ENCODE results near the gene SOCS2. TPM values are rescaled to one million over a fixed set of nuclear protein-coding genes. Genes with fewer than 3 reads are reported as not detected.
"Not testable (repeated sequence)": the region's sequence is repeated elsewhere in the genome, so short reads cannot be mapped to it uniquely, and the experiment has no call there.

Gene SOCS2
- total RNA-seq, 2 experiments from 2014 or later, result 40.7 to 43.3 TPM

DNA sequence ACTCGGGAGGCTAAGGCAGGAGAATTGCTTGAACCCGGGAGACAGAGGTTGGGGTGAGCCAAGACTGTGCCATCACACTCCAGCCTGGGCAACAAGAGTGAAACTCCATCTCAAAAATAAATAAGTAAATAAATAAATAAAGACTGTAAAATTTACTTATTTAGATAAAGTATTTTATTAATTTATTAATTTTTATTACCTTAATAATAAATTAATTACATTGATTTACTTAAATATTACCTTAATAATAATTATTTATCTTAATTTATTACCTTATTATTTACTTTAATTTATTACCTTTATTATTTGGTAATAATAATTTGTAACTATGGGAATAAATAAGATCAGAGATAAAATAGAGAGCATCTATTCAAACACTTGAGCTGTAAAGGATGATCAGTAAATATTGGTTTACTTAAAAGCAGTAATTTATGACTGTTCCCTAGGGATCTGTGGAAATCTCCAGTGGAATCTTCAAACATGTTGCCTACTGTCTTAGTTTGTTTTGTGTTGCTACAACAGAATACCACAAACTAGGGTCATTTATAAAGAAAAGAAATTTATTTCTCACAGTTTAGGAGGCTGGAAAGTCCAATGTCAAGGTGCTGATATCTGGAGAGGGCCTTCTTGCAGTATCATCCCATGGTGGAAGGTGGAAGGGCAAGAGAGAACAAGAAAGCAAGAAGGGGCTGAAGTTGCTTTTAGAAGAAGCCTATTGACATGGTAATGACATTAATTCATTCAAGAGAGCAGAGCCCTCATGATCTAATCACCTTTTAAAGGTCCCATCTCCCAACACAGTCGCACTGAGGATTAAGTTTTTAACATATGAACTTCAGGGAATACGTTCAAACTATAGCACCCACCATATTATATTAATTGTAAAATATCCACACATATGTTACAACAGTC is 37.1 kb downstream of the SOCS2 start:
- no peak overlapping the region for H3K27ac Mint-ChIP-seq
- POLR2A ChIA-PET, result no interaction called here

DNA sequence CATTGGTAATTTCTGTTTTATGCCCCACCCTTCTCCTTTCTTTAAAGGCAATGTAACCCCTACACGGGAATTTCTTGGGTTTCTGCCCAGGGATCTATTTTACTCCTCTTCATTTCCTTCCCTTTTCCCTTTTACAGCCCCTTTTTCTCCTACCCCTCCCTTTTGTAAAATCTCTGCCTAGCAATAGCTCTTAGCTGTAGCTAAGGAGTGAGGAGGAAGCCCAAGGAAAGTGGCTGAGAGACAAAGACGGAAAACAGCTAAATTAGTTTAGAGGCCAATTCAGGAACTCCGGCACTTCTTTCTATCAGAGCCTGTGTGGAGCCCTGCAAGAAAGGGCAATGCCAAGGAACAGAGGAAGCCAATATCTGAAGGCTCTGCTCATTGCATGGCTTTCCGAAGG is 40.3 kb downstream of the SOCS2 start:
- Mint-ChIP-seq H3K4me1 (no peaks in the 10 kb centered on the region), H3K36me3 (no peaks in the 10 kb centered on the region), H3K27ac (no peak overlapping the region), H3K9me3 (peaks cover 3% of the 10 kb centered on the region), H3K27me3 (peaks cover 11% of the 10 kb centered on the region), H3K4me3 (no peak overlapping the region)
- DNase-seq (no peak), ATAC-seq (ENCODE audit: low read depth) (no peak)
- POLR2A ChIA-PET, result no interaction called here

More for the DNA sequence above, 37.1 kb downstream of the SOCS2 start:
- Mint-ChIP-seq H3K4me1 (no peaks in the 10 kb centered on the region), H3K36me3 (no peaks in the 10 kb centered on the region), H3K4me3 (no peak overlapping the region), H3K9me3 (no peaks in the 10 kb centered on the region), H3K27me3 (peaks cover 14% of the 10 kb centered on the region)
- DNase-seq (no peak), ATAC-seq (ENCODE audit: low read depth) (no peak)

DNA sequence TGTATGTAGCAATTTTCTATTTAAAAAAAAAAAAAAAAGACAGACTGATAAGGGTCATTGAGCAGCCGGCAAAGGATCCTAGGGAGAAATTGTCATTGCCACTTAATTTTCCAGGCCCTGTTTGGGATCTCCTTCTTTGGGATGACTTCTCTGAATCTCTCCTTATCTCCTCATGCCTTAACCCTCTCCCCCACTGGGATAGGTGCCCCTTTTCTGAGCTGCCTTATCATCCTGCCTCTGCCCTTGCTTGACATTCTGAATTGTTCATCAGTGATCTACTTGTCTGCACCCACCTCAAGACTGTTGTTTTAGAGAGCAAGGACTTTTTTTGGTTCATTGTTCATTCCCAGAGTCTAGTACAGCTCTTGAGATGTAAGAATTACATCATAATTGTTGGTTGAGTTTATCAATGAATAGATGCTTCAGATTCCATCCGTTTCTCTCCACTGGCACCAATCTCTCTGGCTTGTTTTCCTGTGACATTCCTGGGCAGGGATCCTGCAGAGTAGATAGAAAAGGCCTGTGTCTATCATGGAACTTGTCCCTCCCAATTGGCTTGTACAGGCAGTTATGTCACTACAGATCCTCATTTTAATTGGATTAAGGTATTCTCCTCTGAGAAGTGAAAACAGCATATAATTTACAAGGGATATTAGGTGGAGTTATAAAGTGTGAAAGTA is 42.6 kb downstream of the SOCS2 start:
- Mint-ChIP-seq H3K9me3 (peaks cover 3% of the 10 kb centered on the region), H3K27me3 (peaks cover 11% of the 10 kb centered on the region), H3K27ac (no peak overlapping the region), H3K36me3 (no peaks in the 10 kb centered on the region), H3K4me1 (no peaks in the 10 kb centered on the region), H3K4me3 (no peak overlapping the region)
- POLR2A ChIA-PET, result no interaction called here
- ATAC-seq (ENCODE audit: low read depth) (no peak), DNase-seq (no peak)

DNA sequence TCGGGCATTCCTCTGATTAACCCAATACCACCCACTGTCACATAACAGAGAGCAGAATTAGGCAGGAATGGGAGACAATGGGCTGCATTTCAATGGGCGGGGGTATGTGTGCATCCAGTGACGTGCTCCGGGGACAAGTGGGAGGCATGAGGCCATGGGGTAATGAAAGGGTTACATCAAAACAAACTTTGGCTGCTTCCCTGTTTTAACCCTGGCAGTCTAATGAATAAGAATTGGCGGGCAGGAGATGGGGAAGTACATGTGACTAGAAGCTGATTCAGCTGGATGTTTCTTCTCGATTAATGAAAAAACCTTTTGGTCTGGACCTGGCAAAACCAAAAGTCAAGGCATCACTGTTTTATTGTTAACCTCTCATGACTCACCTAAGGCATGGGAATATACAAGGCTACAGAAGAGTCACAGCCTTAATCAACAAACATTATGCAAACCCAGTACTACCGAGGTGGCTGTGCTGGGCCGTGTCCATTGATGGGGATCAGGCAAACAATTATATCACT is 44.2 kb downstream of the SOCS2 start:
- Mint-ChIP-seq H3K27ac (no peak overlapping the region), H3K36me3 (no peaks in the 10 kb centered on the region), H3K27me3 (peaks cover 5% of the 10 kb centered on the region), H3K9me3 (peaks cover 3% of the 10 kb centered on the region), H3K4me1 (no peaks in the 10 kb centered on the region), H3K4me3 (no peak overlapping the region)
- POLR2A ChIA-PET, result no interaction called here
- no peak for DNase-seq
- no peak for ATAC-seq (ENCODE audit: low read depth)

DNA sequence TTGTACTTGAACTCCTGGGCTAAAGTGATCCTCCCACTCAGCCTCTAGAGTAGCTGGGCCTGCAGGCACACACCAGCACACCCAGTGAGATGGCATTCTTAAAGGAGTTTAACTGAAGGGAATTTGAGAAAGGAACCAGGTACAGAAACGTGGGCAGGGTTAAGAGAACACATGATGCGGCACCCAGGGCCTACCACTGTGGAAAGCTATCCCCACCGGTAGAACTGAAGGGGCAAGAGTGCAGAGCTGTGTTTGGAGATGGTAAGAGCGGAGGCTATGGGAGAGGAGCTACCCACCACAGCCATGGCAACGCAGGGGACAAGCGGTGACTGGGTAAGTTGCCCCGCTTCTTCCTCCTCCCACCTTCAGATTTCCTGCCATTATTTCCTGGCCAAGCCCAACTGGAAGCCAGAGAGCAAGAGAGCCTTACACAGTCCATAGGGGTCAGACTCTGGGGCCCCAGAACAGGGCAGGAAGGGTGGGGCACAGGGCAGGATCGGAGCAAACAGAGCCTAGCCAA is 46.5 kb downstream of the SOCS2 start:
- H3K27me3 Mint-ChIP-seq, result no peaks in the 10 kb centered on the region
- no peak overlapping the region for H3K4me3 Mint-ChIP-seq
- H3K4me1 Mint-ChIP-seq, result no peaks in the 10 kb centered on the region
- H3K36me3 Mint-ChIP-seq, result no peaks in the 10 kb centered on the region
- peaks cover 3% of the 10 kb centered on the region for H3K9me3 Mint-ChIP-seq
- no peak overlapping the region for H3K27ac Mint-ChIP-seq
- ATAC-seq (ENCODE audit: low read depth), result no peak
- DNase-seq, result no peak
- POLR2A ChIA-PET, result no interaction called here

DNA sequence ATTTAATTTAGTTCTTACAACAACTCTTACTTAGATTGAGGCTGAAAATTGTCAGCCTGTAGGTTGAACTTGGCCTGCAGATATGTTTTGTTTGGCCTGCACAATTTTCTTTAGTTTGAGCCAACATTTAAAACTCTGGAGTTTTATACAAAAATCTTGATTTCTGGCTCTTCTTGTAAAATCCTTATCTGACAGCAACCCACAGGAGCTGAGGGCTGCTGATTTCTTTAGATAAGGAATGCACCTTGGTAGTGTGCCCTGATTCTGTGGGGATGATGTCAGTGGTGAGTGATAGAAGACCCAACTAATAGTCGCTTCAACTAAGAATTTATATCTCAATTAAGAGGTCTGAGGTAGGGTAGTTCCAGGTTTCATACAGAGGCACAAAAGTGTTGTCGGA is 49.5 kb downstream of the SOCS2 start:
- ATAC-seq (ENCODE audit: low read depth), result no peak
- no peak overlapping the region for H3K4me3 Mint-ChIP-seq
- H3K27me3 Mint-ChIP-seq, result no peaks in the 10 kb centered on the region
- H3K4me1 Mint-ChIP-seq, result no peaks in the 10 kb centered on the region
- no peak overlapping the region for H3K27ac Mint-ChIP-seq
- no peak for DNase-seq
- H3K9me3 Mint-ChIP-seq, result peaks cover 3% of the 10 kb centered on the region
- POLR2A ChIA-PET, result no interaction called here
- H3K36me3 Mint-ChIP-seq, result no peaks in the 10 kb centered on the region

DNA sequence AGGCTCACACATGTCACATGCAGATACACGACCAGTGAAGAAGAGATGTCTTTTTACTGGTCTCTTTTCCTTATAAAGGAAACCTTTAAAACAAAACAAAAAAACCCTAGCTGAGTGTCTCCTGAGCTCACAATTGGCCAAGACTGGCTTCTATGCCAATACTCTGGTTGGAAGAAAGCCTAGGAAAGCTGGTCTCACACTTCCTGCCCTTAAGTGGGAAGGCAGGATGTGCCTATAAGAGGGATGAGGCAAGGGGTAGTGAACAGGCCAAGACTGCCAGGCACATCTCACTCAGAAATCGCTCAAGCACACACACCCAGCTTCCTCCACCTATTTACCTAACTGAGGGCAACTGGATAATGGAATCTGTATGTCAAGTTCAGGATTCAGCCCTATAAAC is 50.0 kb downstream of the SOCS2 start:
- H3K4me1 Mint-ChIP-seq, result no peaks in the 10 kb centered on the region
- DNase-seq, result no peak
- ATAC-seq (ENCODE audit: low read depth), result no peak
- POLR2A ChIA-PET, result no interaction called here
- H3K9me3 Mint-ChIP-seq, result peaks cover 3% of the 10 kb centered on the region
- no peaks in the 10 kb centered on the region for H3K36me3 Mint-ChIP-seq
- H3K4me3 Mint-ChIP-seq, result no peak overlapping the region
- no peaks in the 10 kb centered on the region for H3K27me3 Mint-ChIP-seq
- no peak overlapping the region for H3K27ac Mint-ChIP-seq

DNA sequence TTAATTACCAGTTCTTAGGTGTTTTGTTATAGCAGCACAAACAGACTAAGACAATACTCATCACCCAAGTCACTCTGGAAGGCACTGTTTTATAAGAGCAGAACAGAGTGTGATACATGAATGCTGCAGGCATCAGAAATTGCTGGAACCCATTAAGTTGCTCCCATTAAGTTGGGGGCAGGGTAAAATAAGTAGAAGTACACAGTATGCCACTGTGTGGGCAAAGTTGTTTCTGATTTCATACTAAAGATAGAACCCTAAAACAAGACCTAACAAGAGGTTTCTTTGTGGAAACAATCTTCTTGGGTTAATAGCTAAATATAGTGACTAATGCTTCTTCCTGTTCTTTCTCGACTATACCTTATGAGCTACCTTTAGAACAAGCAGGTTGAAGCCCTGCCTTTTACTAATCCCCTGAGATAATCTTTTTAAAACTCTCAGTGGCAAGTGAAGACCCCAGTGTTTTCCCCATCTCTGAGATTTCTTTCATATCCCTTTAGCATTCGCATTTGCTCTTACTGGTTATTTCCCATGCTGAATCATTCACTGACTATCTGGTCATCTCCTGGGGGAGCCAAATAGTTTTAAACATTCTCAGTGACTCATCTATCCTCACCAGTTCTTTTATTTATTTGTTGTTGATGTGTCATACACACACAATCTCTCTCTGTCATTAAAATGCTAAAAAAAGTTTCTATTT is 52.3 kb downstream of the SOCS2 start:
- POLR2A ChIA-PET, result no interaction called here
- peaks cover 2% of the 10 kb centered on the region for H3K36me3 Mint-ChIP-seq
- no peak overlapping the region for H3K27ac Mint-ChIP-seq
- no peak for DNase-seq
- no peaks in the 10 kb centered on the region for H3K27me3 Mint-ChIP-seq
- H3K4me1 Mint-ChIP-seq, result no peaks in the 10 kb centered on the region
- ATAC-seq (ENCODE audit: low read depth), result no peak
- peaks cover 6% of the 10 kb centered on the region for H3K9me3 Mint-ChIP-seq
- H3K4me3 Mint-ChIP-seq, result no peak overlapping the region

DNA sequence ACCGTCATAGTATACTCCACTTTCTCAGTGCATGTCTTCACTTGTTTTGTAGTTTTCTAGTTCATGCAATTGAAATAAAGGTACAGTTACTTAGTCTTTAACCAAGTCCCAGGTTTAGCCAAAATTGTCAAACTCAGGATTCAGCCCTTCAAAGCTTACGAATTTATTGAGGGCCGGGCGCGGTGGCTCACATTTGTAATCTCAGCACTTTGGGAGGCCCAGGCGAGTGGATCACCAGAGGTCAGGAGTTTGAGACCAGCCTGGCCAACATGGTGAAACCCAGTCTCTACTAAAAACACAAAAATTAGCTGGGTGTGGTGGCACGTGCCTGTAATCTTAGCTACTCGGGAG is 52.8 kb downstream of the SOCS2 start:
- H3K27me3 Mint-ChIP-seq; H3K4me1 Mint-ChIP-seq; H3K36me3 Mint-ChIP-seq; H3K9me3 Mint-ChIP-seq; DNase-seq; H3K27ac Mint-ChIP-seq; POLR2A ChIA-PET; H3K4me3 Mint-ChIP-seq; ATAC-seq (ENCODE audit: low read depth): not testable (repeated sequence)

DNA sequence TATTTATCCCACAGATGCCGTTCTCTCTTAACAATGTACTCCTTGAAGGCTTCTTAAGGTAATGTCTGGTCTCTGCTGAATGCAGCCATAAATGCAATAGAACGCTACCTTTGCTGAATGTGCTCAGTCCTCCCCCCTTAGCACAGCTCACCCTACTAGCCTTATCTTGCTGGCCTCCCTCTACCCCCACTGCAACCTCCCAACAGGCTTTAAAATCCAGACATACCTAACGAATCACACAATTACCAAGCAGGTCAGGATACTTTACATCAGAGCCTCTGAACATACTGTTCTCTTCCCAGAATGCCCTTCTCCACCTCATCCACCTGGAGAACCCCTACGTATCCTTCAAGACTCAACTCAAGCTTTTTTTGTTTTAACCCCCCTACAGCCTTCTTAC is 53.7 kb downstream of the SOCS2 start:
- no peak for ATAC-seq (ENCODE audit: low read depth)
- H3K27me3 Mint-ChIP-seq, result no peaks in the 10 kb centered on the region
- DNase-seq, result no peak
- H3K4me1 Mint-ChIP-seq, result no peaks in the 10 kb centered on the region
- H3K27ac Mint-ChIP-seq, result no peak overlapping the region
- peaks cover 8% of the 10 kb centered on the region for H3K9me3 Mint-ChIP-seq
- peaks cover 2% of the 10 kb centered on the region for H3K36me3 Mint-ChIP-seq
- no peak overlapping the region for H3K4me3 Mint-ChIP-seq
- POLR2A ChIA-PET, result no interaction called here

Other genes starting within 250 kb of the SOCS2 start
- gene NUDT4, start 194.8 kb upstream of the SOCS2 start, total RNA-seq, result 10 to 100 TPM; 62.0 to 62.6 TPM
- 100 to 1,000 TPM; 121 to 127 TPM for gene UBE2N, start 130.7 kb upstream of the SOCS2 start, total RNA-seq
- 10 to 100 TPM; 47.4 to 50.2 TPM for gene MRPL42, start 105.2 kb upstream of the SOCS2 start, total RNA-seq
- gene CRADD, start 104.7 kb downstream of the SOCS2 start, total RNA-seq, result 10 to 100 TPM; 11.3 to 11.5 TPM